ENCODE results near the gene TEDDM1.
"Not testable (repeated sequence)": the region's sequence is repeated elsewhere in the genome, so short reads cannot be mapped to it uniquely, and the experiment has no call there.

TEDDM1 gene

DNA sequence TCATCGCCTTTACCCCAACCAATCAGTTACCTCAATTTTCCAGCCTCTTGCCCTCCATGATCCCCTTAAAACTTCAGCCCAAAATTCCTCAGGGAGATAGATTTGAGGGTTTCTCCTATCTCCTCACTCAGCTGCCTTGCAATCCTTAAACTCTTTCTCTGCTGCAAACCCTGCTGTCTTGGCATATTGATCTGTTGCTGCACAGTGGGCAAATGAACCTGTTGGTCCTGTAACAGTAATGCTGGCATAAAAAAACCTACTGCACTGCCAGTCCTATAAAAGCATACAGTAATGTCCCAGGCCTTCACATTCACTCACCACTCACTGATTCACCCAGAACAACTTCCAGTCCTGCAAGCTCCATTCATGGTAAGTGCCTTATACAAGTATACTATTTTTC lies 5.1 kb upstream of the TEDDM1 start:
- DNase-seq = no peak

GRCh38 chr1:182404781-182405180 lies 4.3 kb upstream of the TEDDM1 start:
- DNase-seq = peak; percentile 11 to 40

DNA sequence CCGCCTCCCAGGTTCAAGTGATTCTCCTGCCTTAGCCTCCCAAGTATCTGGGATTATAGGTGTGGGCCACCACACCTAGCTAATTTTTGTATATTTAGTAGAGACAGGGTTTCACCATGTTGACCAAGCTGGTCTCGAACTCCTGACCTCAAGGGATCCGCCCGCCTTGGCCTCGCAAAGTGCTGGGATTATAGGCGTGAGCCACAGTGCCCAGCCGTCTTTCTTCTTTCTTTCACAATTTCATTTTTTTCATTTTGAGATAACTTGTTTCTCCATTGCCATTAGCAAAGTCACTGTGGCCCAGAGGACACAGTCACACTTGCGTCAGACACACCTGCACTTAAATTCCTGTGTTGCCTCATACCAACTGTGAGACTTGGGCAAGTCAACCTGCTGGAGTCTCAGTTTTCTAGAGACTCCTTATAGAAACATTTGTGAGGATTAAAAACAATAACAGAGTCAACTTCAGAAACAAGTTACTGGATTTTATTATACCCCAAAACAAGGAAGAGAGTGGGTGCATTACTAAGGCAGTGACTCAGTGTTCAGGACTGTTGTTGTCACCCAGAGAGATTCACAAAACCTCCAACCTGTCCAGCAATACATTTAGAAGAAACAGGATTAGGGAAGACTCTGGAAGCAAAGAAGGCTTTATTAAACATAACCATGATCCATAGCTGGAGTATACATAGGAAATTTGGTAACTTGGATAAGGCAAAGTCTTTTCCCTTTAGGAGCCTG lies 2.6 kb downstream of the TEDDM1 start:
- DNase-seq = no peak

DNA sequence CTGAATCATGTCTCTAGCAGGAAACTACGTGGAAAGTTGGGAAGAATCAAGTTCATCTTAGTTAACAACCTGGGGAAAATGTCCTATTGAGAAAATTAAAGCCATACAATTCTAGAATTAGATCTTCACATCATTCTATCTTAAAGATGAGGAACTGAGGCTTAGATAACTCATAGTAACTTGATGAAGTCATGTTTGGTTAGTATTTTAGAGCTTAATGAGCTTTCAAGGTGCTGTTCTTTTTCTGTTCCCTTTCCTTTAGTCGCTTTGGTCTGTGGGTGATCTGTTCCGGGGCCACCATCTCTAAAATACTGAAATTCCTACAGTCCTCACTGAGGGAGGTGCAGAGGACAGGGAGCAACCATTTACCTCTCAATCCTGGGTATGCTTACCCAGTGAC lies 4.6 kb downstream of the TEDDM1 start:
- no peak for DNase-seq

GRCh38 chr1:182394055-182394775 lies 6.3 kb downstream of the TEDDM1 start:
- DNase-seq = no peak

- peak in 1 of 2 experiments; percentile 70 for DNase-seq
These were observed 8.1 kb downstream of the TEDDM1 start for GRCh38 chr1:182392050-182393028.

DNA sequence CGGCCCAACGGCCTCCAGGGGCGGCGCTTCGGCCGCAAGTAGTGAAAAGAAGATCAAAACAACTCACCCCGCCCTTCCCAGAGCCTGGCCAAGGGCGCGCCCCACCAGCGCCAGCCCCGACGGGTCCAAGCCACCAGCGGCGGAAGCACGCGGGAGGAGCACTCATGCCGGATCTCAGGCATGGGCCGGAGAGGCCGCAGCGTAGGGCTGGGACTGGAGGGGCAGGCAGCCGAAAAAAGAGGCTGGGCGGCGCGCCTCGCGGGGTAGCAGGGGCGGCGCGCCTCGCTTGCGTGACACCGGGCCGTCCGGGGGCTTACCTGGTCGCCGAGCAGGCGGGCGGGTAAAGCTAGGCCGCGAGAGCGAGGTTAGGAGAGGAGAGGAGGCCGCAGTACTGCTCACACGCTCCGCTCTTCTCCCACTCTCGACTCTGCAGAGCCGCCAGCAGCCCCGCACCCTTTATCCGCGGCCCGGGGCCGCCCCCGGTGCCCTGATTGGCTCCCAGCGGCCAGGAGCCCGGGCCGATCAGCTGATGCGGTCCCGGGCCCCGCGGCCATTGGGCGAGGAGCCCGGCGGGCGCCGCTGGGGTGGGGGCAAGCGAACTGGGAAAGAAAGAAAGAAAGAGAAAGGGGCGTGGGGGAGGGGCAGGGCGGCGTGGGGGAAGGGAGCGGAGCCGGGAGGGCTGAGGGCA lies 9.0 kb downstream of the TEDDM1 start, which contains the start of gene GLUL:
Gene GLUL (minus strand): TSS at position 429 of the 688 bp plus-strand sequence. CDS start 3,053 bp downstream, outside the sequence.
- DNase-seq = peak; percentile 87 to 92

- DNase-seq = no peak
These were observed 9.5 kb downstream of the TEDDM1 start for GRCh38 chr1:182391028-182391361.

- DNase-seq = peak in 1 of 2 experiments; percentile 8
These were observed 10.8 kb downstream of the TEDDM1 start for GRCh38 chr1:182389619-182390047.

GRCh38 chr1:182388392-182389134 lies 11.9 kb downstream of the TEDDM1 start:
- DNase-seq = no peak

GRCh38 chr1:182387566-182387965 lies 12.9 kb downstream of the TEDDM1 start:
- DNase-seq = no peak

- no peak for DNase-seq
These were observed 13.5 kb downstream of the TEDDM1 start for GRCh38 chr1:182386980-182387379.

- DNase-seq = no peak
These were observed 14.3 kb downstream of the TEDDM1 start for GRCh38 chr1:182385885-182386853.

DNA sequence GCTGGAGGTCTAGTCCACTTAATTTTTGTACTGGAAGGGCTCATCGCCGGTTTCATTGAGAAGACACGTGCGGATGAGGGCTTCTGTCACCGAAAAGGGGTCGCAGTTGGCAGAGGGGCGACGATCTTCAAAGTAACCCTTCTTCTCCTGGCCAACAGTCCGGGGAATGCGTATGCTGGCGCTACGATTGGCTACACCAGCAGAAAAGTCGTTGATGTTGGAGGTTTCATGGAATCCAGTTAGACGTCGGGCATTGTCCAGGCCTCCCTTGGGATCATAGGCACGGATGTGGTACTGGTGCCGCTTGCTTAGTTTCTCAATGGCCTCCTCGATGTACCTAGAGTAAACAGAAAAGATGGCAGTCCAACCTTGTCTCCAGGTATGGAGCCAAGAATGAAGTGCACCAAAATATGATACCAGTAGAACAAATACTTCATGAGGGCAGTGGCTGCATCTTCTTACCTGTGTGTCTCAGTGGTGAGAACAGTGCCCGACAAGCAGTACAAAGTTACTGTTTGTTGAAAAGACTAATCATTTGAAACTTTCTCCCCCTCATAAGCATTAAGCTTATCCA lies 16.0 kb downstream of the TEDDM1 start:
- no peak for DNase-seq

DNA sequence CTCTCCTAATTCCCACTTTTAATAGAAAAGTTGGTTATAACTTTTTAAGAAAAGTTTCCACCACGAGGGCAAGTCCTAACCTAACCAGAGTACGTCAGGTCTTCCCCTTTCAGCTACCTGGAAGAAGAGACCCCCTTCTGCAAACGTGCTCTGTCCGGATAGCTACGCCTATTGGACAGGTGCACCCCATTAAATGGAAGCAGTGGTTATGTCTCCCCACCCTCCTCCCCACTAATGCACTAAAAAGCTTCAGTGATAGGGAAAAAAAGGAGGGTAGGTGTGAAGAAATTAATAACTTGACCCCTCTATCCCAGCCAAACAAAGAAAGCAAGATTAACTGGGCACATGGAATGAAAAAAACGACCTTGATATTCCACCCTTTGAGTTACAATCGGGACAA lies 16.5 kb downstream of the TEDDM1 start:
- no peak for DNase-seq

- no peak for DNase-seq
These were observed 17.3 kb downstream of the TEDDM1 start for GRCh38 chr1:182383037-182383661.

GRCh38 chr1:182381962-182382819 lies 18.3 kb downstream of the TEDDM1 start:
- no peak for DNase-seq

DNA sequence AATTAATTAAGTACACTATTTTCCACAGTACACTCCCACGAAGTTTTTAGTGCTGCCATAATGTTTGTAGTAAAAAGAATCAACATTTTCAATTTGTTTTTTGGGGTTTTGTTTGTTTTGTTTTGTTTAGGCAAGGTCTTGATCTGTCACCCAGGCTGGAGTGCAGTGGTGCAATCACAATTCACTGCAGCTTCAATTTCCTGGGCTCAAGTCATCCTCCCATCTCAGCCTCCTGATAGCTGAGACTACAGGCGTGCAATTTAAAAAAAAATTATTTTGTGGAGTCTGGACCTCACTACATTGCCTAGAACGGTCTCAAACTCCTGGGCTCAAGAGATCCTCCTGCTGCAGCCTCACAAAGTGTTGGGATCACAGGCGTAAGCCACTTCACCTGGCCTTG lies 20.3 kb downstream of the TEDDM1 start:
- DNase-seq = no peak

DNA sequence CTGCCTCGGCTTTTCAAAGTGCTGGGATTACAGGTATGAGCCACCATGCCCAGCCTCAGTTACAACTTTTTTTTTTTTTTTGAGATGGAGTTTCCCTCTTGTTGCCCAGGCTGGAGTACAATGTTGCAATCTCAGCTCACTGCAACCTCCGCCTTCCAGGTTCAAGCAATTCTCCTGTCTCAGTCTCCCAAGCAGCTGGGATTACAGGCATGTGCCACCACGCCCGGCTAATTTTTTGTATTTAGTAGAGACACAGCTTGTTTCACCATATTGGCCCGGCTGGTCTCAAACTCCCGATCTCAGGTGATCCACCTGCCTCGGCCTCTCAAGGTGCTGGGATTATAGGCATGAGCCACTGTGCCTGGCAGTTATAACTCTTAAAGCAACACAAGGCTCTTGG lies 20.7 kb downstream of the TEDDM1 start:
- DNase-seq = not testable (repeated sequence)
